Breast epithelium (tissue), 4 donors: ENCODE data around the gene MAB21L4. TPM values are rescaled to one million over a fixed set of nuclear protein-coding genes. Genes with fewer than 3 reads are reported as not detected.

Experiments used
- DNase-seq, 2 donors: peaks; one replicate each; pipeline ENCODE4 v3.0.0-alpha.2; 2019; ENCODE audit warnings: low spot score in 2 of 2
- H3K27ac ChIP-seq, 2 donors: fragments of 200-600 bp; sonication (generic) in 1 of 2; one replicate each; pipeline ENCODE4 v1.5.1; 2016 to 2019; ENCODE audit warnings: mild to moderate bottlenecking in 1 of 2
- H3K27me3 ChIP-seq, 2 donors: fragments of 200-600 bp; sonication (generic) in 1 of 2; one replicate each; pipeline versions ENCODE4 v1.5.1 to v1.6.0; 2017 to 2019; ENCODE audit warnings: control low read depth in 1 of 2, mild to moderate bottlenecking in 1 of 2
- H3K36me3 ChIP-seq: fragments of 200-600 bp; one replicate; pipeline ENCODE4 v1.5.1; 2019
- H3K4me1 ChIP-seq, 2 donors: fragments of 200-600 bp; sonication (generic); one replicate each; pipeline ENCODE4 v1.5.1; 2016 to 2019; ENCODE audit warnings: control low read depth in 1 of 2
- H3K4me3 ChIP-seq, 3 donors: fragments of 200-600 bp; sonication (generic); 1 replicate in 2 of 3; 2 replicates in 1 of 3; pipeline ENCODE4 v1.5.1; 2016 to 2019; ENCODE audit warnings: mild to moderate bottlenecking in 3 of 3, moderate library complexity in 2 of 3
- H3K9me3 ChIP-seq, 2 donors: fragments of 200-600 bp; sonication (generic) in 1 of 2; one replicate each; pipeline ENCODE4 v1.5.1; 2016 to 2019; ENCODE audit warnings: control low read depth in 1 of 2
- POLR2A ChIP-seq: fragments of 450-650 bp; IDR thresholded peaks from one replicate; pipeline ENCODE4 v1.6.1; 2016; ENCODE audit warnings: antibody characterized with exemption, mild to moderate bottlenecking, moderate library complexity
- POLR2AphosphoS5 ChIP-seq, 3 donors: sonication (generic); formaldehyde crosslinking; IDR thresholded peaks; one replicate each; pipeline ENCODE4 v1.6.1; 2017; ENCODE audit warnings: antibody characterized with exemption in 3 of 3
- intact Hi-C: fragments of 100-400 bp; cut with DNase I; formaldehyde crosslinking; loops from one replicate; pipeline ENCODE4 v1.15.1; 2023; ENCODE audit warnings: low total_unique reads
- total RNA-seq, 3 donors: library from RNA; depleted of rRNA; stranded (reverse); fragments of >200 nt; gene quantifications; one replicate each; pipeline ENCODE4 v1.1.0, GENCODE V29; 2016
- TF ChIP-seq, protein P1 (sequence below), 3 donors: fragments of 450-650 bp; IDR thresholded peaks; one replicate each; pipeline ENCODE4 v1.5.1; 2016 to 2017; ENCODE audit warnings: antibody characterized with exemption in 3 of 3, mild to moderate bottlenecking in 3 of 3, moderate library complexity in 3 of 3

The MAB21L4 gene
- total RNA-seq, 3 donors from 2014 or later = 0.15 to 2.3 TPM; not detected in 1

GRCh38 chr2:240851078-240851991 is 44.6 kb downstream of the MAB21L4 start:
- H3K4me3 ChIP-seq = no peak overlapping the region
- H3K9me3 ChIP-seq = peaks cover 2 to 8% of the 10 kb centered on the region in 2 donors
- no peaks in the 10 kb centered on the region for H3K4me1 ChIP-seq
- H3K36me3 ChIP-seq = no peaks in the 10 kb centered on the region
- TF ChIP-seq POLR2AphosphoS5 (IDR thresholded peaks at IDR 0.05) (peak in 1 of 3 donors; percentile 59), POLR2A (no peak)
- TF ChIP-seq, protein P1, sequence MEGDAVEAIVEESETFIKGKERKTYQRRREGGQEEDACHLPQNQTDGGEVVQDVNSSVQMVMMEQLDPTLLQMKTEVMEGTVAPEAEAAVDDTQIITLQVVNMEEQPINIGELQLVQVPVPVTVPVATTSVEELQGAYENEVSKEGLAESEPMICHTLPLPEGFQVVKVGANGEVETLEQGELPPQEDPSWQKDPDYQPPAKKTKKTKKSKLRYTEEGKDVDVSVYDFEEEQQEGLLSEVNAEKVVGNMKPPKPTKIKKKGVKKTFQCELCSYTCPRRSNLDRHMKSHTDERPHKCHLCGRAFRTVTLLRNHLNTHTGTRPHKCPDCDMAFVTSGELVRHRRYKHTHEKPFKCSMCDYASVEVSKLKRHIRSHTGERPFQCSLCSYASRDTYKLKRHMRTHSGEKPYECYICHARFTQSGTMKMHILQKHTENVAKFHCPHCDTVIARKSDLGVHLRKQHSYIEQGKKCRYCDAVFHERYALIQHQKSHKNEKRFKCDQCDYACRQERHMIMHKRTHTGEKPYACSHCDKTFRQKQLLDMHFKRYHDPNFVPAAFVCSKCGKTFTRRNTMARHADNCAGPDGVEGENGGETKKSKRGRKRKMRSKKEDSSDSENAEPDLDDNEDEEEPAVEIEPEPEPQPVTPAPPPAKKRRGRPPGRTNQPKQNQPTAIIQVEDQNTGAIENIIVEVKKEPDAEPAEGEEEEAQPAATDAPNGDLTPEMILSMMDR (IDR thresholded peaks at IDR 0.05) = peak; percentile 33 to 94 (median 89)
- no peak overlapping the region for H3K27ac ChIP-seq
- H3K27me3 ChIP-seq = no peaks in the 10 kb centered on the region
- intact Hi-C loops = no loop called here
- peak; percentile 72 to 88 for DNase-seq

GRCh38 chr2:240850756-240851077 is 45.2 kb downstream of the MAB21L4 start:
- Histone ChIP-seq H3K4me1 (no peaks in the 10 kb centered on the region), H3K27me3 (no peaks in the 10 kb centered on the region), H3K27ac (no peak overlapping the region), H3K36me3 (no peaks in the 10 kb centered on the region), H3K9me3 (peaks cover 2 to 8% of the 10 kb centered on the region in 2 donors), H3K4me3 (no peak overlapping the region)
- intact Hi-C loops = no loop called here
- TF ChIP-seq POLR2A (no peak), POLR2AphosphoS5 (IDR thresholded peaks at IDR 0.05) (no peak)
- TF ChIP-seq, protein P1 (IDR thresholded peaks at IDR 0.05) = no peak
- no peak for DNase-seq

DNA sequence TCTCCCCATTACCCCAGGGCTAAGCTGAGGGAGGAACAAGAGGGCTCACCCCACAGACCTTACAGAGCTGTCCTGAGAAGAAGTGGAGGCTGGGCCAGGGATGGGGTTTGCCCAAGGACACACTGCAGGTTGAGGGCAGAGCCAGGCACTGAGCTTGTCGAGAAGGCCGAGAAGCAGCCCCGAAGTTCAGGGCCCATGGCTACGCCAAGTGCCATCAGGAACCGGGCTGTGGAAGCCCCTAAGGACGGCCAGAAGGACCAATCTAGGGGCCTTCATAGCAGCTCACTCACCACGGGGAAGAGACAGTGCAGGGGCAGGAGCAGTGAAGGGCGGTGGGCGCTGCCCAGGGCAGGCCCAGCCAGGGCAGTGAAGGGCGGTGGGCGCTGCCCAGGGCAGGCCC is 45.9 kb downstream of the MAB21L4 start:
- Histone ChIP-seq H3K9me3 (peaks cover 2 to 8% of the 10 kb centered on the region in 2 donors), H3K27me3 (no peaks in the 10 kb centered on the region), H3K4me3 (no peak overlapping the region), H3K4me1 (no peaks in the 10 kb centered on the region), H3K36me3 (no peaks in the 10 kb centered on the region), H3K27ac (no peak overlapping the region)
- intact Hi-C loops = no loop called here
- no peak for DNase-seq
- TF ChIP-seq, protein P1 (IDR thresholded peaks at IDR 0.05) = no peak
- no peak for TF ChIP-seq POLR2A

GRCh38 chr2:240848900-240849680 is 46.9 kb downstream of the MAB21L4 start:
- Histone ChIP-seq H3K4me1 (no peaks in the 10 kb centered on the region), H3K27me3 (no peaks in the 10 kb centered on the region), H3K4me3 (no peak overlapping the region), H3K27ac (no peak overlapping the region), H3K36me3 (no peaks in the 10 kb centered on the region), H3K9me3 (peaks cover 0 to 1% of the 10 kb centered on the region in 2 donors)
- TF ChIP-seq POLR2A = no peak
- TF ChIP-seq, protein P1 (IDR thresholded peaks at IDR 0.05) = no peak
- no peak for TF ChIP-seq POLR2AphosphoS5 (IDR thresholded peaks at IDR 0.05)
- no peak for DNase-seq
- intact Hi-C loops = no loop called here

GRCh38 chr2:240847817-240848216 is 48.1 kb downstream of the MAB21L4 start:
- no peaks in the 10 kb centered on the region for H3K27me3 ChIP-seq
- no peak for DNase-seq
- TF ChIP-seq POLR2AphosphoS5 (IDR thresholded peaks at IDR 0.05) (no peak), POLR2A (no peak)
- TF ChIP-seq, protein P1 (IDR thresholded peaks at IDR 0.05) = no peak
- no peak overlapping the region for H3K27ac ChIP-seq
- no peaks in the 10 kb centered on the region for H3K9me3 ChIP-seq
- no peaks in the 10 kb centered on the region for H3K36me3 ChIP-seq
- intact Hi-C loops = no loop called here
- H3K4me1 ChIP-seq = no peaks in the 10 kb centered on the region
- H3K4me3 ChIP-seq = no peak overlapping the region
